Keratinocyte (primary cell): ENCODE data around the gene SCTR.

ENCODE experiments used
- CTCF ChIP-seq, 3 experiments: IDR thresholded peaks in 1 of 3; conservative IDR thresholded peaks in 1 of 3; optimal IDR thresholded peaks in 1 of 3; 2 replicates in 2 of 3; 3 replicates in 1 of 3; pipeline versions ENCODE3 to v1.5.1; 2011; ENCODE audit warnings: low read length in 3 of 3, mild to moderate bottlenecking in 3 of 3, moderate library complexity in 2 of 3, control low read depth in 1 of 3, inconsistent platforms in 1 of 3; ENCODE audit not compliant: insufficient read depth in 2 of 3; ENCODE audit errors: extremely low read depth in 1 of 3
- EZH2 ChIP-seq: IDR thresholded peaks from one replicate; pipeline ENCODE4 v1.6.1; 2012; ENCODE audit warnings: inconsistent platforms, mild to moderate bottlenecking, low read length, moderate library complexity

DNA sequence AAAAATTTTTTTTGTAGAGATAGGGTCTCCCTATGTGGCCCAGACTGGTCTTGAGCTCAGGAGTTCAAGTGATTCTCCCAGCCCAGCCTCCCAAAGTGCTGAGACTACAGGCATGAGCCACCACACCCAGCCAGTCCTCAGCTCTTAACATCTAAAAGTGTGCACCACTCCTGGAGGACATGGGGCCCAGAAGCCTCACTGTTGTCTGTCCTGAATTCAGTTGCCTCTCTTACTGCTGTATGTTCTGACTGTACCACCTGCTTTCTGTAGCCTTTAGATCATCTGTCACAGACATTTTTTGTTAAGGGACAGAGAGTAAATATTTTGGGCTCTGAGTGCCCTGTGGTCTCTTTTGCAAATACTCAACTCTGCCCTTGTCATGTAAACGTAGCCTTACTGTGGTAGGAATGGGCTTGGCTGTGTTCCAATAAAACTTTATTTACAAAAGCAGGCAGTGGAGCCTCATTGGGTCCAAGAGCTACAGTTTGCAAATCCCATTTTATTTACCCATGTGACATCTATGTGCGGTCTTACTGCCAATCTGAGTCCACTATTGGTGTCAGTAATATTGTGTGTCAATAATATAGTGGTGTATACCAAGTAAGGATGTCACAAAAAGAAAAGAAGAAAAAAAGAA, 54.5 kb downstream of the SCTR start:
- TF ChIP-seq CTCF (optimal IDR thresholded peaks at IDR 0.05 in 1 of 3, IDR thresholded peaks at IDR 0.05 in 1 of 3, conservative IDR thresholded peaks at IDR 0.05 in 1 of 3; ENCODE audit: extremely low read depth in 1 of 3, insufficient read depth in 2 of 3, low read length in 3 of 3) (no peak), EZH2 (no peak)
